HUDEP-2 (cell line): Measurements from ENCODE around the gene TFCP2.
A peak's percentile ranks its signal among the peaks of the same experiment; 100 is the strongest.

Experiments used
- DNase-seq, 76 experiments: peaks; one replicate each; lab custom pipeline; 2025; ENCODE audit not compliant: unreplicated experiment in 76 of 76; lab: John Stamatoyannopoulos, UW

The TFCP2 gene

DNA sequence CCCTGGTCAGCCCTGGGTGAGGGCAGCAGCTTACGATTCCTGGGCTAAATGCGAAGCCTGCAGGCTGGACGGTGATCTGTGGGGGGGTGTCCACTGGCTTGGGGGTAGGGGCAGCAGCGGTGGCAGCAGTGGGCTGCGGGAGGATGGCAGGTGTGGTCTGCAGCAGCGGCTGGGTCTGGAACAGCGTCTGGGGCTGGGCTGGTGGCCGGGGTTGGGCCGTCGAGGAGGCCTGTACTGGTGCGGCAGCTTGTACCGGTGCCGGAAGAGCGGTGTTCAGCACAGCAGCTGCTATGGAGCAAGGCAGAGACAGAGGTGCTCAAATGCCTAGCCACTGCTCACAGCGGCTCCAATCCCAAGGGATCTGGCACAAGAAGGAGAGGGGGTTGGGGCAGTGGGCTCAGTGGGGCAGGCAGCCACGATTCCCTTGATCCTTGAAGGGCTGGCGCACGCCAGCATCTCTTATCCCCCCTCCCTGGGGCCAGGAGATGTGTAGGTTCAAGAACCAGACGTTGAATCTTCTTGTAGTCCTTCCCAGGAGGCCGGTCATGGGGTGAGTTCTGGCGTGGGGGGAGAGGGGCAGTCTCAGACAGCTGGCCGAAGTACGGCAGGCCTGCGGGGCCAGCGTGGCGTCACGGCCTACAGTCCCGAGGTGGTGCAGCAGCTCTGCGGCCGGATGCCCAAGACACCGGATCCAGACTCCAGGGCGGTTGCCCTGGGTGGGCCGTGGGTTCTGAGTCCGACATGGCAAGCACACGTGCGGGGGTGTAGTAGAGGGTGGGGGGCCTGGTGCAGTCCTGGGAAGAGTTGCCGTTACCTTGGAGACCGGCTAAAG lies 25.0 kb upstream of the TFCP2 start:
- no peak for DNase-seq

DNA sequence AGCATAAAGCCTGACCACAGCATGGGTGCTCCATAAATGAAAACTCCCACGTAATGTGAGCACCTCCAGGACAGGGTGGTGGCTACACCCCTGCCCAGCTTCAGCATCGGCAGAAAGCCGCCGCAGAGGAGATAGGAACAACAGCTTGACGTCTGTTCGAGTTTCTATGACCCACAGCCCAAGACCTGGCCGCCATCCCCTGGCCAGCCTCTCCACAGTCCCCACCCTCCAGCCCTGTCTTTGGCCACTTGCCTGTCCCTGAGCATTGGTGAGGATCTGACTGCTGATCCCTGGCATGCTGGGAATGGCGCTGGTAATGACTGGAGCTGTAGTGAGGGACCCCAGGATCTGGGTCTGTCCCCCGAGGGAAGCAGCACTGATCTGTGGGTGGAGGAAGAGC lies 23.6 kb upstream of the TFCP2 start:
- no peak for DNase-seq

DNA sequence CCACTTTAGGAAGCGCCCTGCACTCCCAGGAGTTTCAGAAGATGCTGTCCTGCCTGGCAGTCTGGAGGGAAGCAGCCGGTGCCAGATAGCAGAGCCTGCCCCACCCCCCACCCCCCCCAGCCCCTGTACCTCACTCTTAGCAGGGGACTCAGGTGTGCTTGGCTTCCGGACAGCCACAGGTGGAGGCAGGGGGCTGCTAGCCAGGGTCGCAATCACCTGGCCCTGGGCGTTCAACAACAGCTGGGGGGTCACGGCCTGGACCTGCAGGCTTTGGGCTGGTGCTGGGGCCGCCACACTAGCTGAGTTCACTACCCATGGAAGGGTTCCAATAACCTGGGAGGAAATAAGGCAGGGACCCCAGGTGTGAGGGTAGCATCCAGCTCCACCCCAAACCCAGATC lies 22.9 kb upstream of the TFCP2 start:
- DNase-seq = no peak

DNA sequence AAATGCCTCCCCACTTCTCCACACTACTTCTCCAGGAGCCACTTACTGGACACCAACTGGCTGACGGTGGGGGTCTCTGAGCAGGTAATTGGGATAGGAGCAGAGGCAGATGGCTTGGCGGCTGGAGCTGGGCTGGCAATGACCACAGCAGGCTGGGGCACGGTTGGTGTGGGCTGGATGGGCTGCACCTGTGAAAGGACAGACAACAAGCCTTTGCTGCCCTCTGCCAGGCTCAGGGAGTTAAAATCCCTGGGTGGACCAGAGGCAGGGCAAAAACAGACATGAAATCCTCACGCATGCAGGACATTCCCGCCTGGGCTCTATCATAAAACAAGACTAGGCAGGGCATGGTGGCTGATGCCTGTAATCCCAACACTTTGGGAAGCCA lies 19.3 kb upstream of the TFCP2 start:
- no peak for DNase-seq

DNA sequence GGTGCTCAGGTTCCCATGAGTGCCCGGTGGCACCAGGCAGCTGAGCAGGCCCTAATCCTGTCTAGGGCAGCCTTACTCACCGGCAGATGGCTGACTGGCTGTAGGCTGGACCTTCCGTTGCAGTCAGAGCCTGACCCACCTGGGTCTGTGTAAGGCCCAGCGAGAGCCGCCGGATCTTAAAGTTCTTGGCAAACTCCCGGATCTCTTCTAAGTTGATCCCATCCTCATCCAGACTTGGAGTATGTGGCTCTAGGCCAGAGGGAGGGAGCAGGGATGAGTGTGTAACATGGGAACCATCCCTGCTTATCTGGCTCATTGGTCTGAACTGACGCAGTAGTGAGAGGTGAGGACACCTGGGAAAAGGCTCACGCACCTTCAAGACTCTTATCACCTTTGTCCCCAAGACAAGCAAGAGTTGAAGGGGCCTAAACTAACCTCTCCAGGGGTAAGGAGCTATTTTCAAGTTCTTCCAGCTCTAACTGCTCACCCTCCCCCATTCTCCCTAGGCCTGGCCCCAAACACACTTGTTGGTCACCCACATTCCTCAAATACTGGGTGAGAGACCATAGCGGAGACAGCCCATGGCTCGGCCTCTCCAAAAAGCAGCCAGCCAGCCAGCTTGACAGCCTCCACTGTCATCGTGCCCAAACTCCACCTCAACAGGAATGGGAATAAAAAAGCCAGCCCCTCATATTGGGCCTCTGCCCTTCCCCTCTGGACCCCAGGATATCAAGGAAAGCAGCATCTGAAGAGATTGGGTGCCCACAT lies 18.8 kb upstream of the TFCP2 start:
- DNase-seq = no peak

DNA sequence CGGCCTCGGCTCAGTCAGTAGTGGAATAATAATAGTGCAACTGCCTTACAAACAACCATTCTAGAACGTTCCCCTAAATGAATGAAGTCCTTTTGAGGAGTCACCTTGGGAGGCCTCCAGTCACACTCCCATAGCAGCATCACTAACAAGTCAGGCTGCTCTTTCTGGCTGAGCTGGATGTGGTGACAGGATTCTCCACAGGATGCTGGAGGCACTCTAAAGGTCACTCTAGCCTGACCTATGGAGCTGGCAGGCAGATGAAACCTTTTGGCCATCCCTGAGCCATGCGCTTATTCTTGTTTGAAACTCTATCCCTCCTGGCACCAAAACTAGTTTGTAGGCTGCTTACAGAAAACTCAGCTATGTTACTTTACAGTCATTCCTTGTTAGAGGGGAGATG lies 17.9 kb upstream of the TFCP2 start:
- DNase-seq = no peak

DNA sequence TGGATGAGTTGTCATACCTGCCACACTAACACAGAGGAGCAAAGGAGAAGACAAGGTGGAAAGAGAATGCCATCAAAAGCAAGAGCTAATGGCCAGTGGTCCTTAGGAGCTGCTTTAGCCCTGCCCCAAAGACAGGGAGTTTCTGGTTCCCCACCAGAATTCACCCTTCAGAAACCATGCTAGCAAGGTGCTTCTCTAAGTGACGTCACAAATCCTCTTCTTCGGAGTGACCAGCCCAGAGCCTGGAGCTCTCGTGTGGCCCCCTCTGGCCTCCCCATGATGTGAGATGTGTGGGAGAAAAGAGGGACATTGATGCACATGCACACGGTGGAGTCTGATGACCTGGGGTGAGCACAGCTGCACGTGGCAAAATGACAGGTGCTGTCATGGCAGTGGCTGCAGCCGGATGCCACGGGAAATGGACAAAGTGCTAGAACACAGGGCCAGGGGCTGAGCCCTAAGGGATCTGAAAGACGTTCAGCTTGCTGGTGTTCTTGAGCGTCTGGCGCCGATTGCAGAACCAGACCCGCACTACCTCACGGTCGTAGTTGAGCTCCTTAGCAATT lies 16.9 kb upstream of the TFCP2 start:
- no peak for DNase-seq

DNA sequence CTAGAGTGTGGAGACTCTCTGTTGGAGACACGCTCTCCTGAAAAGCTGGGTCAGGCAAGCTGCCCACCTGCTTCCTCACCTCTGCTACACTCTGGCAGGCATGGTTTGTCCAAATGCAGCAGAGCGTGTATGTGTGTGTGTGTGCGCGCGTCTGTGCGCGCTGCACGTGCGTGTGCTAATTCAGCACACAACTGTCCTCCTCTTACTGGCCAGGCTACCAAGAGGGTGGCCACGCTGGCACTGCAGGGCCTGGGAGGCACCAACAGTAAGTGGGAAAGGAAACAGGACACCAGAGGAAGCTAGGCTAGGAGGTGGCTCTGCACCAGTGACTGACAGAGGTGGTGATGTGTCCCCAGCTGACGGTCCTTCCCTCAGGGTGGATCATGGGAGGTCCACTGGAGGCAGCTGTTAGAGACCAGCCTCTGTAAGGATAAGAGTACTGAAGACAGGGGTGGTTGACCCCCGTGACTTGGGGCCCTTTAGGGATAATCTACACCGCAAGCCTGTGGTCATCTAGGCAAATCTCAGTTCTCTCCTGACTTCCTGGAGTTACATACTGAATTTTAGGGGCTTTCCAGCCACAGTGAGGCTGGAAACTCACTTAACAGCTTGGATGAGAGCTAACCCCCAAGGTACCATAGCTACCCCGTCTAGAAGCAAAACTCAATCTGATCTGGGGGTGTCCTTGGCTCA lies 15.6 kb upstream of the TFCP2 start:
- no peak for DNase-seq

DNA sequence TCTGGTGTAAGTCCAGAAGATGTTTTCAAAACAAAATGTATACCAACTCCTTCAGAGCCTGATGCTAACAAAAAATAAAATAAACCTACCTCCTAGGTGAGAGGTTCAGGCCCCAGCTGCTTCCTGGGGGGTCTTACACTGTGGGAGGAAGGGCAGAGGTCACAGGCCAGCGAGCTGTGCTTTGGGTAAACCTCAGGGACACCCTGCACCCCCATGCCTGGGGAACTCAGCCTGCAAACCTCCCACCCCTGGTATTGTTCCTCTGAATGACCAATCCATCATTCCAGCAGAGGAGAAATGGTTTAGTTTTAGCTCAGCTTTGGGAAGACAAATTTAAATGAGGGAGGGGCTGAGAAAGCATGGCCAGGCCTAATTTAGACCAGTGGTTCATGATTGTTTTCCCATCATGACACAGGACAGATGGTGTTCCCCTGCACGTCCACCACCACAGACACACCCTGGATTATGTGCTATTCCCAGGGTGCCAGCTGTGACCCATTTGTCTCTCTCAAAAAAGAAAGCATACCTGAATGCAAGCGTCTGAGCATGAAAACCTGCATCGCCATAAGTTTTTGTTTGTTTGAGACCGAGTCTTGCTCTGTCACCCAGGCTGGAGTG lies 14.5 kb upstream of the TFCP2 start:
- DNase-seq = no peak

DNA sequence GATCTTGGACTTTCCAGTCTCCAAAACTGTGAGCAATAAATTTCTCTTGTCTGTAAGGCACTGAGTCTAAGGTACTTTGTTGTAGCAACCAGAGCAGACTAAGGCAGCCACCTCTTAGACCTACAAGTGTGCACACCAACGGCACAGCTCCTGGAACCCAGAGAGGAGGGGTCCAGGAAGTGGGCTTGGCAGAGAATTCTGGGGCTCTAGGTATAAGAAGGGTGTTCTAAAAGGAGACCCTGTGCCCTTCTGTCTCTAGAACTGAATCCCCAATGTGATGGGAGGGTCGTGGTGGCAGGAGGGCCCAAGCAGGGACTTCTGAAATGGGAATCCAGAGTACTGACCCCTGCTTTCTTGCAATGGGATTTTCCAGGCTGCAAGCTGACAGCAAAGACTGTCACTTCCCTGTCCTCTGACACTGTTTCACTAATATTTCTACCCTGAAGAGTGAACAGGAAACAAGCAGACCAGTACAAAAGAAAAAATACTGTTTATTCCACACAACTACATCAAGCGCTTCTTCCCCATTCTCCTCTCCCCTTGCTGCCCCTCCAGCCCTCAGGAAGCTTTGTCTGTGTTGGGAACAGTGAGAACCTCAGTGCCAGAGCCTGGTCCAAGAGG lies 13.6 kb upstream of the TFCP2 start:
- no peak for DNase-seq

DNA sequence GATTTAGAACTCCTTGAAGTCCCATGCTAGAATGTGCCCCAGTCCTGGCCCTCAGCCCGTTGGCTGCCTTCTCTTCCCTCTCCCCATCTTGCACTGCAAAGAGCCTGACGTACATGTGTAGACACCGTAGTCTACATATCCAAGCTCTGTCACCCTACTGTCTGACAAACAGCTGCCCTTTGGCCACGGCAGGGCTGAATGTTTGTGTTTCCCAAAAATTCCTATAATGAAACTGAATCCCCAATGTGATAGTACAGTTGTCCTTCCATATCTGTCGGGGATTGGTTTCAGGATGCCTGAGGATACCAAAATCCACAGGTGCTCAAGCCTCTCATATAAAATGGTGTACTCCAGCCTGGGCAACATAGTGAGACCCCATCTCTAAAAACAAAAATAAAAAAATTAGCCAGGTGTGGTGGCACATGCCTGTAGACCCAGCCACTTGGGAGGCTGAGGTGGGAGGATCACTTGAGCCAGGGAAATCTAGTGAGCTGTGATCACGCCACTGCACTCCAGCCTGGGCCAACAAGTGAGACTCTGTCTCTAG lies 12.3 kb upstream of the TFCP2 start:
- DNase-seq = no peak

DNA sequence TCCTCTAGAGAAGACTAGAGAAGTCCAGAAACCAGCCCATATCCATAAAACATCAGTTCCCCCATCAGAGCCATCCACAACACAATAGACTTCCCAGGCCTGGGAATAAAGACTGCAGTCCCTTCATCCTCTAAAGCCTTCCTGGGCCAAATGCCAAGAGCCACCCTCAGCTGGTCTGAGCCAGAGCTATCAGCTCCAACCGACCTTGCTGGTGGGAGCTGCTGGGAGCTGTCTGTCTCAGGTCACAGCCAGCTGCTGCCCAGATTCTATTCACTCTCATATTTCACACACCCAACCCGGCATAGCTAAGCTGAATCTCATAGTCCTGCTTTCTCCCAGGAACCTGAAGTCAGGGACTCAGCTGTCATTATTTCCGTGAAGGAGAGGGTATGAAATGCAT lies 10.9 kb upstream of the TFCP2 start:
- DNase-seq = peak in 20 of 76 experiments; percentile 3 to 31 (median 12)

DNA sequence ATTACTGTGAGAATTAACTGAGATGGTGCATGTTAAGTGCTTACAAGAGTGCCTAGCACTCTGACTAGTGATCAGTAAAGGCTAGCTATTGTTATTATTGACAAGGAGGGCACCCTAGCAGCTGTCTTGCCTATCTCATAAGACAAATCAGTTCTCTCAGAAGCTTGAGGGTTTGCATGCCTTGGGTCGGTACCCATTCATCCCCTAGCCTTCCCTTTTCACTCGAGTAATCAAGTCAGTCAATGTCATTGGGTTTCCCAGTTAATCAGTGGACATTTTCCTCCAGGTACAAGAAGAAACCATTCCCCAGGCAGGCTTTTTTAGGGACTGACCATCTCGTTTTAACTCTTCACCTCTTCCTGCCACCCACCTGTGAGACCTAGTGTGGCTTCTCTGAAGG lies 10.4 kb upstream of the TFCP2 start:
- no peak for DNase-seq

DNA sequence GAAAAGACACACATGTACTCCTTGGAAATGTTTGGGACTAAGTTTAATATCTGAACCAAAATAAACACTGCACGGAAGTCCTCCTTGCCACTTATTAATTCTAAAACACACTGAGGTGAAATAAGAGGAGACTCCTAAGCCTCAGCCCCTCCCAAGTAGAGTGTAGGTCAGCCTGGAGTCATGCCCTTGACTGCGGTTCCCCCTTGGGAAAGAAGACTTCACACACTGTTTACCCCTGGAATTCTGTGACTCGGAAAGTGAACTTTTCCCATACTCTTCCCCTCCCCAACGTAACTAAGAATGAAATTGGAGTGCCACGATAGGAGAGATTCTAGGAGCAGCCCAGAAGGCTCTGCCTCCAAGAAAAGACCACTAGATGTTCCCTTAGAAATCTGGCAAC lies 8.6 kb upstream of the TFCP2 start:
- no peak for DNase-seq

DNA sequence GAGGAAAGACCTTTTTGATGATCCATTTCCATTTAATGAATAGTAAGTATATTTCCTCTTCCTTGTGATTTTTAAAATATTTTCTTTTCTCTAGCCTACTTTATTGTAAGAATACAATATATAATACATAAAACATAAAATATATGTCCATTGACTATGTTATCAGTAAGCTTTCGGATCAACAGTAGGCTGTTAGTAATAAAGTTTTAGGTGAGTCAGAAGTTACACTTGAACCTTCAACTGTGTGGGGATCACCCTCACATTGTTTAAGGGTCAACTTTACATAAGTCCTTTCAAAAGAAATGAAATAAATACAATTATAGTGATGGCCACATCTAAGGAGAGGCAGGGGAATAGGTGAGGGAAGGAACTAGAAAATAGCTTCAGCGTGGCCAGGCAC lies 5.0 kb upstream of the TFCP2 start:
- no peak for DNase-seq

DNA sequence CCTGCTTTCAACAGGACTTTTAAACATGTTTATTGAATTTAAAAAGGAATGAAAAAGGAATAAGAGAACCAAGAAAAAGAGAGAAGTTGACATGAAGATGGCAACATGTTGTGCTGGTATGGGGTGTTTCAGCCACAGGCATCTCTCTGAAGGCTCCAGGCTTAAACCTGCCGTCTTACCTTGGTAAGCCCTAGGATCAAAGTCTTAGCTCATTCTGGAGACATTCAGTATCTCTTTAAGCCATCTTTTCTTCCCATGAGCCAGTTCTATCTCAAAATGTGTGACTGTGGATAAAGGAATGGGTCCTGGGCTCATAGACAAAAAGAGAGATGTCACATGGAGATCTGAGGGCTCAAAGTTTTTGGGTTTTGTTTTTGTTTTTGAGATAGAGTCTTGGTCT lies 1.6 kb upstream of the TFCP2 start:
- DNase-seq = no peak

DNA sequence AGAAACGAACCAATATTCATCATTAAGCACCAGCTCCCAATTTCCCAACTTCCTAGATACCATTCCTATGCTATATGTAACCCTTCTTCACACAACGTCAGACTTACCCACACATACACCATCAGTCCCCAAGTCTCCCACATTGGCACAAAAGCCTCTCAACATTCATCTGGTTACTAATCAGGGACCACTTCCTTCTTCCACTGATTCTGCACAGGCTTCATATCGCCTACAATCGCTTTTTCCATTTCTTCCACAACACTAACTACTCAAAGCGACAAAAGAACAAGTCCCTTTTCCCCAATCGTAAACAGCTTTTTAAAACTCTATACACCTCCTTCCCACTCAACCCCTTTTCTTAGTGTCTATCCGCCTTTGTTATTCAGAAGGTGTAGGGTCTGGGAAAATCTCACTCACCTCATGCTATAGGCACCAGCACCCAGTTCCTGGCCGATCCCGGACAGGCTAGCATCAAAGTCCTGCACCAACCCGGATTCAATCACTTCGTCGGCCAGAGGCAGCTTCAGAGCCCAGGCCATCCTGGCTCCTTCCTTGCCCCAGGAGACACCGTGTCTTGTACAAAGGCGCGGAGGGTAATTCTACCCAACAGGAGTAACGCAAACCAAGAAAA lies 936 bp downstream of the TFCP2 start:
- peak in 1 of 76 experiments; percentile 9 for DNase-seq

DNA sequence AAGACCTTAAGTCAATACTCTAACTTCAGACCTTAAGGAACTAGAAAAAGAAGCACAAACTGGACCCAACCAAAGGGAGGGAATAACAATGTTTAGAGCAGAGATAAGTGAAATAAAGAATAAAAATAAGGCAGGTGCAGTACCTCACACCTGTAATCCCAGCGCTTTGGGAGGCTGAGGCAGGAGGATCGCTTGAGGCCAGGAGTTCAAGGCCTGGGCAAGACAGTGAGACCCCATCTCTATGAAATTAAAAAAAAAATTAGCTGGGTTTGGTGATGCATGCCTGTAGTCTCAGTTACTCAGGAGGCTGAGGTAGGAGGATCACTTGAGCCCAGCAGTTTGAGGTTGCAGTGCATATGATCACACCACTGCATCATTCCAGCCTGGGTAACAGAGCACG lies 9.1 kb downstream of the TFCP2 start:
- no peak for DNase-seq

DNA sequence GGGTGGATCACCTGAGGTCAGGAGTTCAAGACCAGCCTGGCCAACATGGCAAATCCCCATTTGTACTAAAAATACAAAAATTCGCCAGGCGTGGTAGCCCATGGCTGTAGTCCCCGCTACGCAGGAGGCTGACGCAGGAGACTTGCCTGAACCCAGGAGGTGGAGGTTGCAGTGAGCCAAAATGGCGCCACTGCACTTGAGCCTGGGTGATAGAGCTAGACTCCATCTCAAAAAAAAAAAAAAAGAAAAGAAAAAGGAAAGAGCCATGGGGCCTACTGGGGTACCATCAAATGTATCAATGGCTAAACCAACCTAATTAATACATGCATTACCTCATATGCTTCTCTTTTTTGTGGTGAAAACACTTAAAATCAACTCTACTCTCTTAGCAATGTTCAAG lies 10.7 kb downstream of the TFCP2 start:
- no peak for DNase-seq
